ENCODE measurements around the gene TIMM50.

- TF ChIP-seq CTCF (IDR thresholded peaks at IDR 0.05; ENCODE audit: control extremely low read depth in 1 of 3, insufficient read depth in 1 of 3, low read depth in 1 of 3, low read length in 3 of 3) (no peak), ZNF274 (IDR thresholded peaks at IDR 0.05; ENCODE audit: borderline replicate concordance, extremely low read depth, low read length) (no peak), EP300 (IDR thresholded peaks at IDR 0.05; ENCODE audit: borderline replicate concordance in 1 of 2, low read depth in 2 of 2, low read length in 2 of 2) (no peak), POLR2A (IDR thresholded peaks at IDR 0.05; ENCODE audit: control extremely low read depth in 1 of 2, low read depth in 2 of 2, low read length in 2 of 2) (no peak), BRCA1 (IDR thresholded peaks at IDR 0.05; ENCODE audit: low read depth, low read length) (no peak), RXRA (IDR thresholded peaks at IDR 0.05; ENCODE audit: insufficient read depth, low read depth, low read length) (no peak), POLR2AphosphoS5 (IDR thresholded peaks at IDR 0.05; ENCODE audit: low read depth, low read length) (no peak), SRF (IDR thresholded peaks at IDR 0.05; ENCODE audit: low read depth, low read length) (no peak)
These were observed 7.1 kb upstream of the TIMM50 start for GRCh38 chr19:39473443-39473960.

Measured in H1 (cell line).